Left lung (tissue), 10 donors: ENCODE data around the gene LGI1. TPM values are rescaled to one million over a fixed set of nuclear protein-coding genes. Genes with fewer than 3 reads are reported as not detected.

Source experiments
- ATAC-seq: fragments of 200-7000 bp; cut with Tn5 transposase; one replicate; pipeline ENCODE4 v1.9.1; 2020; ENCODE audit warnings: moderate library complexity
- DNase-seq, 4 donors: peaks; one replicate each; pipeline ENCODE4 v3.0.0-alpha.2; 2013 to 2020
- H3K27ac ChIP-seq, 2 donors: fragments of 200-600 bp; sonication (generic) in 1 of 2; one replicate each; pipeline versions ENCODE4 v1.5.0 to v1.8.0; 2020 to 2021
- H3K27me3 ChIP-seq, 2 donors: fragments of 200-600 bp; sonication (generic) in 1 of 2; one replicate each; pipeline versions ENCODE4 v1.5.0 to v1.8.0; 2020 to 2021
- H3K36me3 ChIP-seq, 2 donors: fragments of 200-600 bp; sonication (generic) in 1 of 2; one replicate each; pipeline versions ENCODE4 v1.5.0 to v1.8.0; 2020 to 2021
- H3K4me1 ChIP-seq, 2 donors: fragments of 200-600 bp; one replicate each; pipeline ENCODE4 v1.8.0; 2021
- H3K4me3 ChIP-seq, 2 donors: fragments of 200-600 bp; sonication (generic) in 1 of 2; one replicate each; pipeline versions ENCODE4 v1.5.0 to v1.8.0; 2020 to 2021; ENCODE audit warnings: mild to moderate bottlenecking in 1 of 2
- H3K9me3 ChIP-seq, 2 donors: fragments of 200-600 bp; sonication (generic) in 1 of 2; one replicate each; pipeline versions ENCODE4 v1.5.0 to v1.8.0; 2020 to 2021
- intact Hi-C, 2 donors: fragments of 100-400 bp; cut with DNase I; formaldehyde crosslinking; loops; one replicate each; pipeline versions ENCODE4 v1.11.2 to v1.14.2; 2022
- polyA plus RNA-seq, 6 donors: library from polyadenylated mRNA; unstranded; fragments of 120-200 nt; gene quantifications; one replicate each; pipeline ENCODE4 v1.2.1, GENCODE V29; 2013; ENCODE audit not compliant: insufficient read length in 6 of 6
- total RNA-seq, 2 donors: library from RNA; stranded (reverse); fragmentation: NEBNext Ultra II Directional; extraction: Animal tissue kit (Norgen Biotek cat#: 25700); gene quantifications; one replicate each; pipeline ENCODE4 v1.2.1, GENCODE V29; 2021
- TF ChIP-seq, protein P1 (sequence below), 2 donors: fragments of 200-600 bp; sonication (generic) in 1 of 2; IDR thresholded peaks; one replicate each; pipeline versions ENCODE4 v1.5.0 to v1.8.0; 2021; ENCODE audit warnings: antibody characterized with exemption in 2 of 2
- donor health status: DM: no; HTN: yes; CAD: no.
- donor health status: DM: no; HTN: no; CAD: no.

Gene LGI1
- total and polyA plus RNA-seq, 8 donors: 0.07 to 0.13 (median 0.10) TPM; not detected in 2

GRCh38 chr10:93841961-93842360, 84.2 kb downstream of the LGI1 start:
- TF ChIP-seq, protein P1, sequence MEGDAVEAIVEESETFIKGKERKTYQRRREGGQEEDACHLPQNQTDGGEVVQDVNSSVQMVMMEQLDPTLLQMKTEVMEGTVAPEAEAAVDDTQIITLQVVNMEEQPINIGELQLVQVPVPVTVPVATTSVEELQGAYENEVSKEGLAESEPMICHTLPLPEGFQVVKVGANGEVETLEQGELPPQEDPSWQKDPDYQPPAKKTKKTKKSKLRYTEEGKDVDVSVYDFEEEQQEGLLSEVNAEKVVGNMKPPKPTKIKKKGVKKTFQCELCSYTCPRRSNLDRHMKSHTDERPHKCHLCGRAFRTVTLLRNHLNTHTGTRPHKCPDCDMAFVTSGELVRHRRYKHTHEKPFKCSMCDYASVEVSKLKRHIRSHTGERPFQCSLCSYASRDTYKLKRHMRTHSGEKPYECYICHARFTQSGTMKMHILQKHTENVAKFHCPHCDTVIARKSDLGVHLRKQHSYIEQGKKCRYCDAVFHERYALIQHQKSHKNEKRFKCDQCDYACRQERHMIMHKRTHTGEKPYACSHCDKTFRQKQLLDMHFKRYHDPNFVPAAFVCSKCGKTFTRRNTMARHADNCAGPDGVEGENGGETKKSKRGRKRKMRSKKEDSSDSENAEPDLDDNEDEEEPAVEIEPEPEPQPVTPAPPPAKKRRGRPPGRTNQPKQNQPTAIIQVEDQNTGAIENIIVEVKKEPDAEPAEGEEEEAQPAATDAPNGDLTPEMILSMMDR (IDR thresholded peaks at IDR 0.05): no peak
- intact Hi-C loops: no loop called here

GRCh38 chr10:93844979-93845626, 87.4 kb downstream of the LGI1 start:
- intact Hi-C loops: no loop called here
- DNase-seq (peak in 2 of 4 donors; percentile 45 to 63), ATAC-seq (peak; percentile 75)
- no peak overlapping the region for H3K27ac ChIP-seq
- H3K36me3 ChIP-seq: no peaks in the 10 kb centered on the region
- TF ChIP-seq, protein P1 (IDR thresholded peaks at IDR 0.05): no peak
- H3K4me1 ChIP-seq: no peaks in the 10 kb centered on the region
- H3K9me3 ChIP-seq: no peaks in the 10 kb centered on the region
- H3K4me3 ChIP-seq: no peak overlapping the region
- H3K27me3 ChIP-seq: no peaks in the 10 kb centered on the region

More at GRCh38 chr10:93841961-93842360, 84.2 kb downstream of the LGI1 start:
- Histone ChIP-seq H3K36me3 (no peaks in the 10 kb centered on the region), H3K4me1 (no peaks in the 10 kb centered on the region), H3K27ac (no peak overlapping the region), H3K4me3 (no peak overlapping the region), H3K27me3 (no peaks in the 10 kb centered on the region), H3K9me3 (no peaks in the 10 kb centered on the region)
- DNase-seq (no peak), ATAC-seq (no peak)

Other genes with a start within 250 kb of the LGI1 start
- gene FFAR4, start 191.3 kb upstream of the LGI1 start, total RNA-seq: 1 to 10 TPM; 2.1 to 4.0 TPM
- under 1 TPM; 0.07 to 0.24 (median 0.16) TPM for gene FFAR4, start 191.3 kb upstream of the LGI1 start, polyA plus RNA-seq
- gene RBP4, start 156.7 kb upstream of the LGI1 start, total RNA-seq: 10 to 100 TPM; 13.8 to 18.4 TPM
- 1 to 10 TPM in 2 of 6 donors, under 1 TPM in 4; 0.34 to 2.6 (median 0.56) TPM for gene RBP4, start 156.7 kb upstream of the LGI1 start, polyA plus RNA-seq
- gene PDE6C, start 145.4 kb upstream of the LGI1 start, total RNA-seq: not detected
- 1 to 10 TPM; 1.3 to 1.9 (median 1.6) TPM for gene PDE6C, start 145.4 kb upstream of the LGI1 start, polyA plus RNA-seq
- 10 to 100 TPM; 13.6 to 15.9 TPM for gene FRA10AC1, start 55.3 kb upstream of the LGI1 start, total RNA-seq
- 10 to 100 TPM; 45.4 to 61.6 (median 51.4) TPM for gene FRA10AC1, start 55.3 kb upstream of the LGI1 start, polyA plus RNA-seq
- gene SLC35G1, start 136.0 kb downstream of the LGI1 start, total RNA-seq: 1 to 10 TPM; 3.7 to 5.7 TPM
- 1 to 10 TPM; 6.9 to 8.7 (median 7.8) TPM for gene SLC35G1, start 136.0 kb downstream of the LGI1 start, polyA plus RNA-seq
- gene PLCE1, start 236.0 kb downstream of the LGI1 start, total RNA-seq: 1 to 10 TPM; 6.9 to 9.8 TPM
- gene PLCE1, start 236.0 kb downstream of the LGI1 start, polyA plus RNA-seq: 10 to 100 TPM; 17.2 to 26.7 (median 21.1) TPM